Endodermal cell (in vitro differentiated cells): Measurements from ENCODE around the gene POLR3GL. TPM values are rescaled to one million over a fixed set of nuclear protein-coding genes. Genes with fewer than 3 reads are reported as not detected.

Source experiments
- DNase-seq: peaks from one replicate; pipeline ENCODE4 v3.0.0-alpha.2; 2017
- H3K27ac ChIP-seq: 2 replicates; pipeline ENCODE4 v1.5.1; 2013; ENCODE audit warnings: mild to moderate bottlenecking, low read depth, low read length, moderate library complexity
- H3K27me3 ChIP-seq: 2 replicates; pipeline ENCODE4 v1.6.1; 2013; ENCODE audit warnings: mild to moderate bottlenecking, low read length, moderate library complexity; ENCODE audit not compliant: insufficient read depth, control insufficient read depth, poor library complexity, severe bottlenecking
- H3K36me3 ChIP-seq: 2 replicates; pipeline ENCODE4 v1.7.0; 2013; ENCODE audit warnings: mild to moderate bottlenecking, low read length, moderate library complexity; ENCODE audit not compliant: control insufficient read depth, insufficient read depth
- H3K4me1 ChIP-seq: one replicate; pipeline ENCODE4 v1.7.0; 2013; ENCODE audit warnings: low read length; ENCODE audit not compliant: control insufficient read depth, insufficient read depth
- H3K4me3 ChIP-seq: 2 replicates; pipeline ENCODE4 v1.5.1; 2013; ENCODE audit warnings: mild to moderate bottlenecking, low read length, moderate library complexity
- H3K9ac ChIP-seq: 2 replicates; pipeline ENCODE4 v1.6.1; 2013; ENCODE audit warnings: mild to moderate bottlenecking, low read length, moderate library complexity; ENCODE audit not compliant: poor library complexity, severe bottlenecking; ENCODE audit errors: extremely low read depth
- H3K9me3 ChIP-seq: 2 replicates; pipeline ENCODE4 v1.6.1; 2013; ENCODE audit warnings: mild to moderate bottlenecking, low read length, moderate library complexity; ENCODE audit not compliant: control insufficient read depth
- H3K27ac Mint-ChIP-seq: 2 replicates; pipeline ENCODE4 v1.8.0; 2020; ENCODE audit warnings: mixed read lengths
- H3K27me3 Mint-ChIP-seq: 2 replicates; pipeline ENCODE4 v1.8.0; 2021; ENCODE audit warnings: mild to moderate bottlenecking, mixed read lengths; ENCODE audit not compliant: insufficient read depth
- H3K36me3 Mint-ChIP-seq: 2 replicates; pipeline ENCODE4 v1.8.0; 2020; ENCODE audit warnings: low read depth, mixed read lengths
- H3K4me1 Mint-ChIP-seq: 2 replicates; pipeline ENCODE4 v1.8.0; 2020; ENCODE audit warnings: mixed read lengths
- H3K4me3 Mint-ChIP-seq: 2 replicates; pipeline ENCODE4 v1.8.0; 2020; ENCODE audit warnings: mild to moderate bottlenecking, moderate library complexity, mixed read lengths
- H3K9me3 Mint-ChIP-seq: 2 replicates; pipeline ENCODE4 v1.8.0; 2020; ENCODE audit warnings: mild to moderate bottlenecking, mixed read lengths
- CTCF ChIP-seq: fragments of 200-600 bp; sonication (generic); conservative IDR thresholded peaks from 2 replicates; pipeline ENCODE4 v1.5.0; 2021; ENCODE audit warnings: antibody characterized with exemption, mild to moderate bottlenecking
- WGBS, 2 experiments: methylation state at CpG; one replicate each; pipeline versions ENCODE4 v1.1.5 to v1.1.7; 2013; ENCODE audit warnings: missing lambda C conversion rate in 2 of 2, mixed read lengths in 1 of 2; ENCODE audit not compliant: insufficient coverage in 1 of 2, insufficient read length in 1 of 2; 5-methylcytosine and 5-hydroxymethylcytosine counted together
- total RNA-seq, 2 donors: library from RNA; stranded (reverse); fragmentation: NEBNext Ultra II Directional in 1 of 2; extraction: Animal tissue kit (Norgen Biotek cat#: 25700) in 1 of 2; gene quantifications; 2 replicates in 1 of 2; 3 replicates in 1 of 2; pipeline ENCODE4 v1.2.1, GENCODE V29; 2021

Gene POLR3GL
- total RNA-seq, 2 donors from 2014 or later, result 10.2 to 13.8 TPM

- H3K36me3 Mint-ChIP-seq, result peaks cover 28% of the 10 kb centered on the region
- H3K4me1 Mint-ChIP-seq, result peaks cover 38% of the 10 kb centered on the region
- H3K4me1 ChIP-seq, result no peaks in the 10 kb centered on the region
- 56 to 59% methylated on average over 3 to 12 of the region's 12 CpGs for WGBS, 2 experiments
- H3K27ac Mint-ChIP-seq, result peak overlapping the region; percentile 85
- no peak for DNase-seq
- H3K27me3 ChIP-seq, result no peaks in the 10 kb centered on the region
- peak overlapping the region; percentile 87 for H3K4me3 Mint-ChIP-seq
- TF ChIP-seq CTCF, result no peak
- peak overlapping the region; percentile 83 for H3K4me3 ChIP-seq
- peaks cover 6% of the 10 kb centered on the region for H3K36me3 ChIP-seq
- no peaks in the 10 kb centered on the region for H3K27me3 Mint-ChIP-seq
- H3K9me3 Mint-ChIP-seq, result no peaks in the 10 kb centered on the region
- H3K9ac ChIP-seq, result no peak overlapping the region
- H3K9me3 ChIP-seq, result no peaks in the 10 kb centered on the region
- no peak overlapping the region for H3K27ac ChIP-seq
Observed at GRCh38 chr1:145997016-145997717, 32.7 kb downstream of the POLR3GL start.

GRCh38 chr1:145997718-145998023, 33.2 kb downstream of the POLR3GL start:
- H3K9ac ChIP-seq, result no peak overlapping the region
- Mint-ChIP-seq H3K27ac (no peak overlapping the region), H3K27me3 (no peaks in the 10 kb centered on the region), H3K4me1 (peaks cover 38% of the 10 kb centered on the region), H3K9me3 (no peaks in the 10 kb centered on the region), H3K4me3 (peak overlapping the region; percentile 87), H3K36me3 (peaks cover 25% of the 10 kb centered on the region)
- H3K36me3 ChIP-seq, result peaks cover 6% of the 10 kb centered on the region
- TF ChIP-seq CTCF, result no peak
- DNase-seq, result no peak
- WGBS, 2 experiments, result 68% methylated on average over 3 of the region's 3 CpGs; no CpG with 5 or more reads in 1 of the 2 experiments
- H3K4me1 ChIP-seq, result no peaks in the 10 kb centered on the region
- H3K4me3 ChIP-seq, result no peak overlapping the region
- H3K27ac ChIP-seq, result no peak overlapping the region
- no peaks in the 10 kb centered on the region for H3K9me3 ChIP-seq
- no peaks in the 10 kb centered on the region for H3K27me3 ChIP-seq

GRCh38 chr1:145999321-146000024, 35.0 kb downstream of the POLR3GL start:
- H3K27me3 ChIP-seq, result no peaks in the 10 kb centered on the region
- 90 to 95% methylated on average over 5 of the region's 5 CpGs for WGBS, 2 experiments

More at GRCh38 chr1:145999321-146000024, 35.0 kb downstream of the POLR3GL start:
- peak; percentile 44 for DNase-seq
- Mint-ChIP-seq H3K27ac (peak overlapping the region; percentile 26), H3K36me3 (peaks cover 7% of the 10 kb centered on the region), H3K27me3 (no peaks in the 10 kb centered on the region), H3K9me3 (no peaks in the 10 kb centered on the region), H3K4me3 (no peak overlapping the region), H3K4me1 (peaks cover 35% of the 10 kb centered on the region)
- no peak overlapping the region for H3K9ac ChIP-seq
- no peaks in the 10 kb centered on the region for H3K4me1 ChIP-seq
- no peak overlapping the region for H3K27ac ChIP-seq
- no peak for TF ChIP-seq CTCF
- no peak overlapping the region for H3K4me3 ChIP-seq
- H3K9me3 ChIP-seq, result no peaks in the 10 kb centered on the region
- no peaks in the 10 kb centered on the region for H3K36me3 ChIP-seq
